K562 (cell line): ENCODE measurements around the gene TAL1. TPM values are rescaled to one million over a fixed set of nuclear protein-coding genes. Genes with fewer than 3 reads are reported as not detected.
A peak's percentile ranks its signal among the peaks of the same experiment; 100 is the strongest.

ENCODE experiments used
- BHLHE40 ChIP-seq: IDR thresholded peaks from 2 replicates; pipeline ENCODE4 v1.6.1; 2011; ENCODE audit warnings: low read length, improper control_type of control experiment
- DPF2 ChIP-seq: fragments of 450-650 bp; IDR thresholded peaks from 2 replicates; pipeline ENCODE4 v1.6.1; 2016
- GABPB1 ChIP-seq: sonication (generic); formaldehyde crosslinking; IDR thresholded peaks from 2 replicates; pipeline ENCODE4 v1.8.0; 2022; ENCODE audit warnings: mild to moderate bottlenecking, missing genetic modification reagents
- JUND ChIP-seq, 2 experiments: IDR thresholded peaks; 2 replicates in 1 of 2; 3 replicates in 1 of 2; pipeline ENCODE4 v1.6.1; 2011; ENCODE audit warnings: borderline replicate concordance in 2 of 2, low read depth in 2 of 2, low read length in 2 of 2, improper control_type of control experiment in 1 of 2, missing biosample characterization in 1 of 2, missing genetic modification characterization in 1 of 2, missing genetic modification reagents in 1 of 2
- RBFOX2 ChIP-seq: fragments of 200-400 bp; formaldehyde crosslinking; IDR thresholded peaks from 2 replicates; pipeline ENCODE4 v1.6.1; 2017; ENCODE audit warnings: low read depth, mild to moderate bottlenecking, low read length, moderate library complexity
- SMARCE1 ChIP-seq: fragments of 450-650 bp; IDR thresholded peaks from 2 replicates; pipeline ENCODE4 v1.7.1; 2016; ENCODE audit warnings: mild to moderate bottlenecking
- polyA plus RNA-seq, 8 experiments: library from polyadenylated mRNA; depleted of rRNA in 4 of 8; stranded (reverse) in 5 of 8; unstranded in 3 of 8; fragments of >200 nt; fragmentation: Nextera tagmentation in 2 of 8; fragmentation: Illumina TruSeq in 1 of 8; extraction: Ambion mirVana in 2 of 8; extraction: Trizol in 1 of 8; gene quantifications; 2 replicates each; pipeline versions ENCODE4 v1.2.1 to v1.2.3, GENCODE V29; 2011 to 2014; ENCODE audit warnings: inconsistent platforms in 1 of 8, missing spikeins in 1 of 8
- total RNA-seq, 7 experiments: library from RNA; depleted of rRNA in 6 of 7; stranded (reverse); fragments of >200 nt in 6 of 7; fragmentation: Illumina TruSeq in 2 of 7; extraction: Trizol in 2 of 7; gene quantifications; 2 replicates each; pipeline versions ENCODE4 v1.2.1 to v1.2.3, GENCODE V29; 2011 to 2021; ENCODE audit warnings: low replicate concordance in 1 of 7
- TF ChIP-seq, protein P1 (sequence below): sonication (generic); formaldehyde crosslinking; IDR thresholded peaks from 2 replicates; pipeline ENCODE4 v1.8.0; 2022; ENCODE audit warnings: mild to moderate bottlenecking, missing genetic modification reagents
- TF ChIP-seq, protein P2 (sequence below): fragments of 450-650 bp; IDR thresholded peaks from 2 replicates; pipeline ENCODE4 v1.6.1; 2016; ENCODE audit warnings: mild to moderate bottlenecking, moderate library complexity

Gene TAL1
- total and polyA plus RNA-seq, 9 of the 15 experiments (the other 6 are each of a cell fraction or from before 2014, with no cell fraction given), result 18.5 to 106 (median 59.7) TPM

DNA sequence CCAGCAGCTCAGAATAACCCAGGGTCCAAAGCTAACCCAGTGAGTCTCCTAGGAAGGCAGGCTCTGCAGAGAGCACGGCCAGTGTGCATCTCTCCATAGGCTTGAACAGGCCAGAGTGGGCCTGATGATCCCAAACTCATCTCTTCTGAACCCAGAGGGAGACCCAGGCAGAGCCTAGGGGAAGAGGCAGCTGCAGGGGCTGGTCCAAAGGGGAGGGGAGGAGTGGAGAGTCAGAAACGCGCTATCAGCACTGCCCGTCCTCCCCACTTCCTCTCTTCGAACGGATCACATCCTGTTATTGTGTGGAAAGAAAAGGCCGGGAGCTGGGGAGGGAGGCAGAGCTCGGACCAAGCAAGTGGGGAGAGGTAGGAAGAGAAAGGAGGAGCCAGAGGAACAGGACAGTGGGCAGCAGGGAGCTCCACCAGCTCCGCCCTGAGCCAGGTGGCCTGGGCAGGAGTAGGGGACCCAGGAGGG, 20.2 kb downstream of the TAL1 start (continued):
- TF ChIP-seq, protein P1, sequence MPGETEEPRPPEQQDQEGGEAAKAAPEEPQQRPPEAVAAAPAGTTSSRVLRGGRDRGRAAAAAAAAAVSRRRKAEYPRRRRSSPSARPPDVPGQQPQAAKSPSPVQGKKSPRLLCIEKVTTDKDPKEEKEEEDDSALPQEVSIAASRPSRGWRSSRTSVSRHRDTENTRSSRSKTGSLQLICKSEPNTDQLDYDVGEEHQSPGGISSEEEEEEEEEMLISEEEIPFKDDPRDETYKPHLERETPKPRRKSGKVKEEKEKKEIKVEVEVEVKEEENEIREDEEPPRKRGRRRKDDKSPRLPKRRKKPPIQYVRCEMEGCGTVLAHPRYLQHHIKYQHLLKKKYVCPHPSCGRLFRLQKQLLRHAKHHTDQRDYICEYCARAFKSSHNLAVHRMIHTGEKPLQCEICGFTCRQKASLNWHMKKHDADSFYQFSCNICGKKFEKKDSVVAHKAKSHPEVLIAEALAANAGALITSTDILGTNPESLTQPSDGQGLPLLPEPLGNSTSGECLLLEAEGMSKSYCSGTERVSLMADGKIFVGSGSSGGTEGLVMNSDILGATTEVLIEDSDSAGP (CRISPR knock-in tag), result no peak
- TF ChIP-seq SMARCE1 (peak; percentile 55; the same call in 1 of the 2 replicates), RBFOX2 (peak; percentile 50; the same call in 1 of the 2 replicates), BHLHE40 (peak; percentile 26; the same call in 1 of the 2 replicates), GABPB1 (CRISPR knock-in tag) (0 out of 2 replicates have a peak, but pooled peaks have one; percentile 57), JUND (IDR thresholded peaks at IDR 0.05; ENCODE audit: borderline replicate concordance, low read depth, low read length) (peak; percentile 31; the same call in 1 of the 2 replicates), JUND (tag; IDR thresholded peaks at IDR 0.05; ENCODE audit: borderline replicate concordance, low read depth, low read length) (no peak; the same call in 2 of the 3 replicates), DPF2 (peak; percentile 73)
- TF ChIP-seq, protein P2, sequence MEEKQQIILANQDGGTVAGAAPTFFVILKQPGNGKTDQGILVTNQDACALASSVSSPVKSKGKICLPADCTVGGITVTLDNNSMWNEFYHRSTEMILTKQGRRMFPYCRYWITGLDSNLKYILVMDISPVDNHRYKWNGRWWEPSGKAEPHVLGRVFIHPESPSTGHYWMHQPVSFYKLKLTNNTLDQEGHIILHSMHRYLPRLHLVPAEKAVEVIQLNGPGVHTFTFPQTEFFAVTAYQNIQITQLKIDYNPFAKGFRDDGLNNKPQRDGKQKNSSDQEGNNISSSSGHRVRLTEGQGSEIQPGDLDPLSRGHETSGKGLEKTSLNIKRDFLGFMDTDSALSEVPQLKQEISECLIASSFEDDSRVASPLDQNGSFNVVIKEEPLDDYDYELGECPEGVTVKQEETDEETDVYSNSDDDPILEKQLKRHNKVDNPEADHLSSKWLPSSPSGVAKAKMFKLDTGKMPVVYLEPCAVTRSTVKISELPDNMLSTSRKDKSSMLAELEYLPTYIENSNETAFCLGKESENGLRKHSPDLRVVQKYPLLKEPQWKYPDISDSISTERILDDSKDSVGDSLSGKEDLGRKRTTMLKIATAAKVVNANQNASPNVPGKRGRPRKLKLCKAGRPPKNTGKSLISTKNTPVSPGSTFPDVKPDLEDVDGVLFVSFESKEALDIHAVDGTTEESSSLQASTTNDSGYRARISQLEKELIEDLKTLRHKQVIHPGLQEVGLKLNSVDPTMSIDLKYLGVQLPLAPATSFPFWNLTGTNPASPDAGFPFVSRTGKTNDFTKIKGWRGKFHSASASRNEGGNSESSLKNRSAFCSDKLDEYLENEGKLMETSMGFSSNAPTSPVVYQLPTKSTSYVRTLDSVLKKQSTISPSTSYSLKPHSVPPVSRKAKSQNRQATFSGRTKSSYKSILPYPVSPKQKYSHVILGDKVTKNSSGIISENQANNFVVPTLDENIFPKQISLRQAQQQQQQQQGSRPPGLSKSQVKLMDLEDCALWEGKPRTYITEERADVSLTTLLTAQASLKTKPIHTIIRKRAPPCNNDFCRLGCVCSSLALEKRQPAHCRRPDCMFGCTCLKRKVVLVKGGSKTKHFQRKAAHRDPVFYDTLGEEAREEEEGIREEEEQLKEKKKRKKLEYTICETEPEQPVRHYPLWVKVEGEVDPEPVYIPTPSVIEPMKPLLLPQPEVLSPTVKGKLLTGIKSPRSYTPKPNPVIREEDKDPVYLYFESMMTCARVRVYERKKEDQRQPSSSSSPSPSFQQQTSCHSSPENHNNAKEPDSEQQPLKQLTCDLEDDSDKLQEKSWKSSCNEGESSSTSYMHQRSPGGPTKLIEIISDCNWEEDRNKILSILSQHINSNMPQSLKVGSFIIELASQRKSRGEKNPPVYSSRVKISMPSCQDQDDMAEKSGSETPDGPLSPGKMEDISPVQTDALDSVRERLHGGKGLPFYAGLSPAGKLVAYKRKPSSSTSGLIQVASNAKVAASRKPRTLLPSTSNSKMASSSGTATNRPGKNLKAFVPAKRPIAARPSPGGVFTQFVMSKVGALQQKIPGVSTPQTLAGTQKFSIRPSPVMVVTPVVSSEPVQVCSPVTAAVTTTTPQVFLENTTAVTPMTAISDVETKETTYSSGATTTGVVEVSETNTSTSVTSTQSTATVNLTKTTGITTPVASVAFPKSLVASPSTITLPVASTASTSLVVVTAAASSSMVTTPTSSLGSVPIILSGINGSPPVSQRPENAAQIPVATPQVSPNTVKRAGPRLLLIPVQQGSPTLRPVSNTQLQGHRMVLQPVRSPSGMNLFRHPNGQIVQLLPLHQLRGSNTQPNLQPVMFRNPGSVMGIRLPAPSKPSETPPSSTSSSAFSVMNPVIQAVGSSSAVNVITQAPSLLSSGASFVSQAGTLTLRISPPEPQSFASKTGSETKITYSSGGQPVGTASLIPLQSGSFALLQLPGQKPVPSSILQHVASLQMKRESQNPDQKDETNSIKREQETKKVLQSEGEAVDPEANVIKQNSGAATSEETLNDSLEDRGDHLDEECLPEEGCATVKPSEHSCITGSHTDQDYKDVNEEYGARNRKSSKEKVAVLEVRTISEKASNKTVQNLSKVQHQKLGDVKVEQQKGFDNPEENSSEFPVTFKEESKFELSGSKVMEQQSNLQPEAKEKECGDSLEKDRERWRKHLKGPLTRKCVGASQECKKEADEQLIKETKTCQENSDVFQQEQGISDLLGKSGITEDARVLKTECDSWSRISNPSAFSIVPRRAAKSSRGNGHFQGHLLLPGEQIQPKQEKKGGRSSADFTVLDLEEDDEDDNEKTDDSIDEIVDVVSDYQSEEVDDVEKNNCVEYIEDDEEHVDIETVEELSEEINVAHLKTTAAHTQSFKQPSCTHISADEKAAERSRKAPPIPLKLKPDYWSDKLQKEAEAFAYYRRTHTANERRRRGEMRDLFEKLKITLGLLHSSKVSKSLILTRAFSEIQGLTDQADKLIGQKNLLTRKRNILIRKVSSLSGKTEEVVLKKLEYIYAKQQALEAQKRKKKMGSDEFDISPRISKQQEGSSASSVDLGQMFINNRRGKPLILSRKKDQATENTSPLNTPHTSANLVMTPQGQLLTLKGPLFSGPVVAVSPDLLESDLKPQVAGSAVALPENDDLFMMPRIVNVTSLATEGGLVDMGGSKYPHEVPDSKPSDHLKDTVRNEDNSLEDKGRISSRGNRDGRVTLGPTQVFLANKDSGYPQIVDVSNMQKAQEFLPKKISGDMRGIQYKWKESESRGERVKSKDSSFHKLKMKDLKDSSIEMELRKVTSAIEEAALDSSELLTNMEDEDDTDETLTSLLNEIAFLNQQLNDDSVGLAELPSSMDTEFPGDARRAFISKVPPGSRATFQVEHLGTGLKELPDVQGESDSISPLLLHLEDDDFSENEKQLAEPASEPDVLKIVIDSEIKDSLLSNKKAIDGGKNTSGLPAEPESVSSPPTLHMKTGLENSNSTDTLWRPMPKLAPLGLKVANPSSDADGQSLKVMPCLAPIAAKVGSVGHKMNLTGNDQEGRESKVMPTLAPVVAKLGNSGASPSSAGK, result no peak
